ENCODE results near the gene PLCD4. TPM values are rescaled to one million over a fixed set of nuclear protein-coding genes. Genes with fewer than 3 reads are reported as not detected.
A peak's percentile ranks its signal among the peaks of the same experiment; 100 is the strongest.

PLCD4 gene
- total and polyA plus RNA-seq, 2 of the 8 experiments (the other 6 are each of a cell fraction or from before 2014, with no cell fraction given): 0.21 to 0.50 TPM

DNA sequence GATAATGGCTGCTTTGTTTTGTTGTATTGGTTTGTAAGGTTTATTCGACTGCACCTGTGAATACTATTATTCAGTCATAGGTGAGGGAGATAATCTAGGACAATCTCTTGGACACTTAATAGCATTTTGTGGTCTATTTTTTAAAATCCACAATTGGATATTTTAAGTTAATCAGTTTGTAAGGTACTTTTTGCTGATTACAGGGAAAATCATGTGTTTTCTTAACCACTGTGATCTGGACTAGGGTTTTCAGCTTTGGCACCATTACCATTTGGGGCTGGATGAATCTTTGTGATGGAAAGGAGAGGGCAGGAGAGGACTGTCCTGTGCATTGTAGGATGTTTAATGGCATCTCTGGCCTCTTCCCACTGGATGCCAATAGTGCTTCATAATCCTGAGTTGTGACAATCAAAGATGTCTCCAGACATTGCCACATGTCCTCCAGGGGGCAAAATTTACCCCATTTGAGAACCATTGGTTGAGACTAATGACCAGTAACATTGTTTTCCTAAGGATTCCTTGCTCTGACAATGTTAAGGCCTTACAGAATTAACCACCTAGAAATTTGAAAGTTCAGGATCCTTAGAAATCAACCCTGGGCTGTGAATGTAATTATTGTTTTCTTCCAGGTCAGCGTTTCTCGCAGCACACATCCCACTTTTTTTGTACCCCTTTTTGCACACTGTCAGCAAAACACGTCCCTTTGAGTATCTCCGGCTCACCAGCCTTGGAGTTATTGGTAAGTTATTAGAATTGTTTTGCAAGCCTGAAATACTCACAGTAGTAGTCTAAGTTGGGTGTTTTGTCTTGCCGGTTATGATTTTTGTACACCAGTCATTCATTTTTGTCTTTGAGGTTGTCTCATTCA, 23.5 kb upstream of the PLCD4 start:
- Histone ChIP-seq H3K4me1 (replicated peaks in 1 of 4; ENCODE audit: control insufficient read depth in 3 of 4, insufficient read depth in 4 of 4, low read length in 3 of 4) (no peaks in the 10 kb centered on the region), H2AFZ (ENCODE audit: low read length) (no peak overlapping the region), H4K5ac (ENCODE audit: insufficient read length, low read depth, low read length) (no peak overlapping the region), H4K20me1 (replicated peaks in 1 of 2; ENCODE audit: control insufficient read depth in 1 of 2, insufficient read depth in 2 of 2, low read length in 2 of 2) (peaks cover 2% of the 10 kb centered on the region in 2 experiments), H3K4me3 (ENCODE audit: extremely low read depth in 1 of 4, insufficient read depth in 2 of 4, low read depth in 3 of 4, low read length in 4 of 4) (no peak overlapping the region), H2AK5ac (ENCODE audit: low read depth, low read length) (no peak overlapping the region), H3K9ac (replicated peaks in 1 of 4; ENCODE audit: extremely low read depth in 1 of 4, low read depth in 3 of 4, low read length in 3 of 4) (no peak overlapping the region), H2BK12ac (ENCODE audit: low read depth, low read length) (no peak overlapping the region), H3K4me2 (ENCODE audit: insufficient read depth in 1 of 2, low read depth in 2 of 2, low read length in 2 of 2) (no peak overlapping the region), H3K23ac (ENCODE audit: insufficient read length) (no peak overlapping the region), H3K56ac (replicated peaks; ENCODE audit: insufficient read length, low read depth, low read length) (no peak overlapping the region), H3K79me1 (ENCODE audit: low read depth, low read length) (no peaks in the 10 kb centered on the region), H3K27me3 (replicated peaks in 1 of 4; ENCODE audit: control insufficient read depth in 3 of 4, extremely low read depth in 1 of 4, insufficient read depth in 3 of 4, low read length in 3 of 4) (no peaks in the 10 kb centered on the region), H3K27ac (ENCODE audit: low read depth, low read length) (no peak overlapping the region), H2BK120ac (replicated peaks; ENCODE audit: low read depth, low read length) (no peak overlapping the region), H3K79me2 (ENCODE audit: control insufficient read depth in 1 of 2, insufficient read depth in 2 of 2, low read length in 2 of 2) (peaks cover 0 to 24% of the 10 kb centered on the region in 2 experiments; a peak in 2 of 4 replicates), H2BK15ac (ENCODE audit: low read length) (no peak overlapping the region), H3K14ac (ENCODE audit: insufficient read length) (no peak overlapping the region), H3K23me2 (ENCODE audit: low read depth, low read length) (no peaks in the 10 kb centered on the region), H3K36me3 (ENCODE audit: control insufficient read depth in 2 of 4, insufficient read depth in 4 of 4, low read length in 3 of 4) (peaks cover 18 to 76% (median 55%) of the 10 kb centered on the region in 4 experiments), H2BK20ac (ENCODE audit: low read length) (no peak overlapping the region), H4K91ac (replicated peaks; ENCODE audit: insufficient read length, low read length) (no peak overlapping the region), H4K8ac (ENCODE audit: extremely low read depth, insufficient read depth, low read length) (no peak overlapping the region), H3K18ac (ENCODE audit: extremely low read depth, low read length) (no peak overlapping the region), H3K9me3 (ENCODE audit: insufficient read depth in 2 of 2, low read depth in 1 of 2, low read length in 1 of 2) (no peaks in the 10 kb centered on the region), H3K4ac (replicated peaks; ENCODE audit: insufficient read length, low read depth, low read length) (no peak overlapping the region), H2BK5ac (ENCODE audit: low read depth, low read length) (no peak overlapping the region)
- CTCF ChIA-PET (ENCODE audit: partially characterized antibody): no interaction called here
- DNase-seq (ENCODE audit: low read depth in 1 of 2, low spot score in 2 of 2): no peak
- WGBS, 2 experiments (ENCODE audit: extremely low coverage in 1 of 2, insufficient coverage in 1 of 2, insufficient read length in 1 of 2, insufficient replicate concordance in 2 of 2, low coverage in 1 of 2, low lambda C conversion rate in 2 of 2, missing lambda C conversion rate in 1 of 2): 96% methylated on average over 6 of the region's 6 CpGs; no CpG with 5 or more reads in 1 of the 2 experiments
- TF ChIP-seq, protein P1, sequence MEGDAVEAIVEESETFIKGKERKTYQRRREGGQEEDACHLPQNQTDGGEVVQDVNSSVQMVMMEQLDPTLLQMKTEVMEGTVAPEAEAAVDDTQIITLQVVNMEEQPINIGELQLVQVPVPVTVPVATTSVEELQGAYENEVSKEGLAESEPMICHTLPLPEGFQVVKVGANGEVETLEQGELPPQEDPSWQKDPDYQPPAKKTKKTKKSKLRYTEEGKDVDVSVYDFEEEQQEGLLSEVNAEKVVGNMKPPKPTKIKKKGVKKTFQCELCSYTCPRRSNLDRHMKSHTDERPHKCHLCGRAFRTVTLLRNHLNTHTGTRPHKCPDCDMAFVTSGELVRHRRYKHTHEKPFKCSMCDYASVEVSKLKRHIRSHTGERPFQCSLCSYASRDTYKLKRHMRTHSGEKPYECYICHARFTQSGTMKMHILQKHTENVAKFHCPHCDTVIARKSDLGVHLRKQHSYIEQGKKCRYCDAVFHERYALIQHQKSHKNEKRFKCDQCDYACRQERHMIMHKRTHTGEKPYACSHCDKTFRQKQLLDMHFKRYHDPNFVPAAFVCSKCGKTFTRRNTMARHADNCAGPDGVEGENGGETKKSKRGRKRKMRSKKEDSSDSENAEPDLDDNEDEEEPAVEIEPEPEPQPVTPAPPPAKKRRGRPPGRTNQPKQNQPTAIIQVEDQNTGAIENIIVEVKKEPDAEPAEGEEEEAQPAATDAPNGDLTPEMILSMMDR (IDR thresholded peaks at IDR 0.05; ENCODE audit: control extremely low read depth in 1 of 3, insufficient read depth in 1 of 3, low read depth in 1 of 3, low read length in 3 of 3): peak in 1 of 3 experiments; percentile 11; a peak in 2 of 4 replicates
- TF ChIP-seq TBP (IDR thresholded peaks at IDR 0.05; ENCODE audit: low read depth, low read length) (no peak), RAD21 (IDR thresholded peaks at IDR 0.05 in 1 of 2, conservative IDR thresholded peaks at IDR 0.05 in 1 of 2; ENCODE audit: low read depth in 2 of 2, low read length in 2 of 2) (peak in 1 of 2 experiments; percentile 7; a peak in 1 of 4 replicates)
- no peak for FAIRE-seq
- POLR2A ChIA-PET (ENCODE audit: partially characterized antibody): no interaction called here
